LHCN-M2 (cell line): ENCODE results near the gene THSD7A. TPM values are rescaled to one million over a fixed set of nuclear protein-coding genes. Genes with fewer than 3 reads are reported as not detected.

ENCODE experiments used
- DNase-seq: peaks from one replicate; pipeline ENCODE4 v3.0.0-alpha.2; 2012; ENCODE audit warnings: low read depth
- total RNA-seq: library from RNA; depleted of rRNA; stranded (reverse); fragments of >200 nt; gene quantifications from 2 replicates; pipeline ENCODE4 v1.2.3, GENCODE V29; 2014

Gene THSD7A
- total RNA-seq, 1 experiment from 2014 or later = under 0.01 TPM

DNA sequence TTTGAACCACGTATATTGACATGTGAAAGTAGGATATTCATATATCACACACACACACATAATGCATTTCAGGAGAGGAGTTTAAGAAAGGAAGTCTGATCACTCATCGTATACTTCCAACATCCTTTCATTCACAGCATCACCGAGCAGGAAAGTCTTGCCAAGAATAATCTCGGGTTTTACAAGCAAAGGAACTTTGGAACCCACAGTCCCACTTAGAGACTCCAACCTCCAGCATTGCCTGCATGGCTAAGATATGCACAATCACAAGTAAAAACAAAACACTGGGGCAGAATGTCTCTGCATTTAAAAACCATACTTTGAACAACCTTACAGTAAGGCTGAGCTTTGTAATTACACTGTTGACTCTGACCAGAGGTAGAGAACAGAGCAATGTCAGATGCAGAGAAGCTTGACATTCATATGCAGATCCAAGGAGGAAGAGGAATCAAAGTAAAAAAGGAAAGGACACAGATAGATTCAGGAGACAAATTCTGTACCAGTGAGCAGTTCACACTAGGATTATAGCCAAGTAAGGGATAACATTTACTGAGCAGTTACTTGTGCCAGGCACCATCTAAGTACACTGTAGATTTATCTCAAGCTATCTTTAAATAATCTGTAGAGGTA lies 14.8 kb downstream of the THSD7A start:
- no peak for DNase-seq

DNA sequence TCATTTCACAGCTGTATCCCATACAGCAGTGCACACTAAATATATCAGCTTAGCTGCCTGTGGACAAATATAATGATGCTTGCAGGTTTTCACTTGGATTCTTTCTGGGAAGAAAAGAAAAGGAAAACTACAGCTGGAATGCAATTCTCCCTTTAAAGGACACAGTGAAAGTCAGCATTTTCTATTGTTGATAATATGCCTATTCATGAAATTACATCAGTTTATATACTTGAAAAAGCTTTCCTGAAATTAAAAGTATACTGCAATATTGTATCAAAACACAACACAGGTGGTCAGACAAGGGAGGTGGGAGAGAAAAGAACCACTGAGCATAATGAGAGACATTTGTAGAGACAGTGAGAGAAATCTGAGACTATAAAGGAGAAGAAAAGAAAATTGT lies 20.3 kb downstream of the THSD7A start:
- DNase-seq = no peak

DNA sequence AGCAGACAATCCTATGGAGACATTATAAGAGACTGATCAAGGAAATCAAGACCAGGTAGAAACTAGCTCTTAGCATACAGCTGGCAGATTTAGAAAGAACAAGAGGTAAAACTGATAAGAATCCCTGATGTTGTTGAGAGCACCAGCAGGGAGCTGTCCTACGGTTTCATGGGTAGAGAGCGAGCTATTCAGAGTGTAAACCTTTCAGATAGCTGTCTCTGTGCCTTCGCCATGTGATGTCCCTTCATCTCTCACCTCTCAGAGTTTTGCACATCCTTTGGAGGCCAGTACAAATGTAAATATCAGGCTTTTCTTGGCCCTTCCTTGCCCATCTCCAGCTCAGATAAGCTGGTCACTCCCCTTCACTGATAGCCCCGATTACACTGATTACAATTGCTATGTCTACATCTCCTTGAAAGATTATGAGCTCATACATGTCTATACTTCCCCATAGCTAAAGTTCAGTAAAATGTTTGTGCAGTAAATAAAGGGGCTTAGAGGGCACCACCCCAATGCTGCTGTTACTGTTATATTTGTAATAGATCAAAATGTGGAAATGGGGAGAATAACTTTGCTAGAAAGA lies 21.9 kb downstream of the THSD7A start:
- no peak for DNase-seq

DNA sequence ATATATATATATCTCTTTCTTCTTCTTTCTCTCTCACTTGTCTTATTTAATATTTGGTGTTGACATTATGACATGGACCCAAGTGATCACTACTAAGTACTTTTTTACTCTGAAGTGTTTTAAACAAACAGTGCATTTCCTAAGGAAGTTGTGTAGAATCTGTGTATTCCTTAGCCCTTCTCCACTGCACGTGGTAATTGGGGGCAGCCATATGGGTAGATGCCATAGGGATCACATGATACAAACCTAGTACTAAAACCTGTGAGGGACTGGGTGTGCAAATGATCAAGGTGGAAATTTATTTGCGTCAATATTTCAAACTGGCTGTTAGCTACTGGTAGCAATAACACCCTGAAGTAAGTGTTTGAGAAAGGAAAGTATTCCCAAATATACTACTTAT lies 25.0 kb downstream of the THSD7A start:
- no peak for DNase-seq

DNA sequence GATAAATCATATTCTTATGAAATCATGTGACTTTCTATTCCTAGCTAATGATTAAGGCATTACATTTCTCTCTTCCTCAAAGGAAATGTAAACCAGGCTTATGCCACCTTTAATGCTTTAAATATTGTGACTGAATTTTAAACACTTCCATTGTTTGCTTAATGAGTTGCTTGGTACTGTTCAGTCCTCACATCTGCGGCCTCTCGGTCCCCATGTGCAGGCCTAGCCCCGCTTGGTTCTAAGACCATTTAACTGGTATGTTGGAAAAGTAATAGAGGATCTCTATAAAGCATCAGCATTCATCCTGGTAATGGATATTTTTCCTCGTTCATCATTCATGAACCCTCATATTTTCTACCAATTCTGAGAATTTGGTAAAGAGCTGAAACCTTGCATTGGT lies 27.4 kb downstream of the THSD7A start:
- no peak for DNase-seq

DNA sequence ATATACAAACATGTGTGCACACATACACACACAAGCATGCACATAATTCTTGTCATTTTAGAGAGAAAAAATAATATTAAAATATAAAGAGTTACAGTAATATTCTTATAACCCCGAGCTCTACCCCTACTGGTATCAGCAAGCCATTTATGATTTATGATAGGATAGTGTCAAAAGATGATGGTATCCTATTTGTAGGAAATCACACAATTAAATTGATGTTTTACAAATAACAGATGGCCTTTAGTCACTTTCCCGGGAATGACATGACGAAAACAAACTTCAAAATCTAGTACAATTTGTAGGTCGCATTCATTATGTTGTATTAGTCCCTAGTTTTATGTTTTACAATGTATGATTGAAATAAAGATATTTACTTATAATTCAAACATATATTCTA lies 36.8 kb downstream of the THSD7A start:
- DNase-seq = no peak

DNA sequence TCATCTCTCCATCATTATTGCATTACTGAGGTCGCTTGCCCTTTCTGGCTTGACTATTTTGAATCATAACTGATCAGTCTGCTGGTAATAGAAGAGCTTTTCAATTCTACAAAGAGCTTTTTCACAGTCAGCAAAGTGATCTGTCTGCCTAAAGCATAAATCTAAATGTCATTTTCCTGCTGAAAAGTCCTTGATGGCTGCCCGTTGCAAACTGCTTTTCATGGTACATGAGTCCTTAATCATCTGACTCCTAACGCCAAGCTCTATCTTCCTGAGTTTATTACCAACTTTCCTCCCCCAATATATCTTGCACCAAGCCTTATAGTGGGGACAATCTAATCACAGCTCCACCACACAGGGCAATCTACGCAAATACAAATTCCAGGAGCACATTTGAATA lies 39.8 kb downstream of the THSD7A start:
- DNase-seq = no peak

DNA sequence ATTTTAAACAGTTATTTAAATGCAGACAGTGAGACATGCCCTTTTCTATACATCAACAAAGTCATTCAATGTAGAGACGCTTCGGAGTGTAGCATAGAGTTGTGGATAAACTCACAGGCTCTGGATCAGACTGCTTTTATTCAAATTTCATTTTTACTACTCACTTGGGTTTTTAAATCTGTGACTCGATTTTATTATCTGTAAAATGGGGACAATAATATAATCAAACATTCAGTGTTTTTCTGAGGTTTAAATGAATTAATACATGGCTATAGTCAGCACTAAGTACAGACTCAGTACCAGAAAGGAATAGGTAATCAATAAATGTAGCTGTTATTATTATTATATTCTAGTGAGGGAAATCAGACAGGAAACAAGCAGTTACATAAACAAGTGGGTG lies 43.4 kb downstream of the THSD7A start:
- DNase-seq = no peak

DNA sequence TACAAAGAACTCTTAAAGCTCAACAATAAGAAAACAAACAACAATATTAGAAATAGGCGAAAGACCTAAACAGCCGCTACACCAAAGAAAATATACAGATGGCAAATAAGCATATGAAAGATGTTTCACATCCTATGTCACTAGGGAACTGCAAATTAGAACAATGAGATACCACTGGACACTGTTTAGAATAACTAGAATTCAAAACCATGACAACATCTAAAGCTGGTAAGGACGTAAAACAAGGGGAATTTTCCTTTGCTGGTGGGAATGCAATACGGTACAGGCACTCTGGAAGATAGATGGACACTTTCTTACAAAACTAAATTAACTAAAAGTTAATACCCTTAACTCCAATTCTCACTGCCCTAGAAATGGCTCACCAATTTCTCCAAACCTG lies 44.5 kb downstream of the THSD7A start:
- no peak for DNase-seq

DNA sequence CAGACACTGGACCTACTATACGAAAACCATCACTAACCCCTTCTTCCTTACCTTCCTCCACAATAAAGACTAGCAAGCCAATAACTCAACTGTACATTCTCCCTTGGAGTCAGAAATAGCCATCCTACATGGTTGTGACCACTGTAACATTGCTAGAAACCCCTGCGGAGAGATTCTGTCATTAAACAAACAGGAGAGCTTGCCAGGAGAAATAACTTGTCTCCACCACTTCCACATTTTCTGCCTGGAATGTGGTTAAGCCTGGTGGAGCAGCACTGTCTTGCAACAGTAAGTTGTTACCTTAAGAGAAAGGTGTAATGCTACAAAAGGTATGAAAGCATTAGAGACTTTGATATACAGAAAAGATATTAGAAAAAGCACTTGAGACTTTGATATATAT lies 45.8 kb downstream of the THSD7A start:
- no peak for DNase-seq

DNA sequence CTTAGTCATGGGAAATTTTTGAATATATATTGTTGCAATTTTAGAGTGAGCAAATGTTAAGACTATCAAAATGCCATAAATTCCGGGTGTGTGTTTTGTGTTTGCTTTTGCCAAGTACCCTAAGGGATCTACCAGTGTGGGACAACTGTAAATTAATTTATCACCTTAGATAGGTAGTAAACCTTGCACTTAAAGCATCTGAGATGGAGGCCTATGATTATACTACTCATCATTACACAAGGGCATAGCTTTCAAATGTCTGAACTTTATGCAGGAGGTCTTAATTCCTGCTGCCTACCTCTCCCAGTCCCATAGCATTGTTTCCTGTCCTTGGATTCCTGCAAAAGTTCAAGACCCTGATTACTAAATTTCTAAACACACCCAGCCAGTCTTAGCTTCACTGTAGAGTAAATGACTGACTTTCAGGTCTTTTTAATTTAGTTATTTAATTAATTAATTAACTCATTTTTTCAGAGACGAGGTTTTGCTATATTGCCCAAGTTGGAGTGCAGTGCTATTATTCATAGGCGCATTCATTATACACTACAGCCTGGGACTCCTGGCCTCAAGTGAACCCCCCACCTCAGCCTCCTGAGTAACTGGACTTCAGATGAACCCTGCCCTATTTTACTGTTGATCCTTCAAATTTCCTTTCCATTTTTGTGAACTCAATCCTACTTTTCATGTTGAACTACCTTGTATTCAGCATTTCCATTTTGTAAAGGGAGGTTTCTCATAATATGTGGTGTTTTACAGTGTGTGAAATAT lies 47.0 kb downstream of the THSD7A start:
- no peak for DNase-seq

DNA sequence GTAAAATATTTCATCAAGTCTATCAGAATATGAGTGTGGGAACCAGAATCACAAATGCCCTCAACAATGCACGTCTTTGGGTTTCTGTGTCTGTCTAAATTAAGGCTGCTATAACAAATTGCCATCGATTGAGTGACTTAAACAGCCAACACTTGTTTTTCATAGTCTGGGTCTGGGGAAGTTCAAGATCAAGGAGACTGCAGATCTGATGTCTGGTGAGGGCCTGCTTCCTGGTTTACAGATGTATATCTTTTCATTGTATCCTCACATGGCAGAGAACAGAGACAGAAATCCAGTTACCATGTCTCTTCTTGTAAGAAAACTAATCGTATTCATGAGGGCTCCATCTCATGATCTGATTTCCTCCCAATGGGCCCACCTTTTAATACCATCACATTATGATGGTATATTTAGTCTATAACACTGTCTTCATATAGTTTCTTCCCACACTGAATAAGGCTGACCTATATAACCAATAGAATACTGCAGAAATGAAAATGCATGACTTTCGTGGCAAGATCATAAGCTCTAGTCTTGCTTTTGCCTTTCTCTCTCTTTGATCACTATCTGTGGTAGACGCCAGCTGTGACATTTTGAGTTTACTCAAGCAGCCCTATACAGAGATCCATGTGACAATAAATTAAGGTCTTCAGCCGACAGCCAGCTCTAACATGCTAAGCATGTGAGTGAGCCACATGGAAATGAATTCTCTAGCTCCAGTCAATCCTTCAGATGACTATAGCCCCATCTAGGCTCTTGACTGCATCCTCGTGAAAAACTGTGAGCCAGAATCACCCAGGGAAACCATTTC lies 51.9 kb downstream of the THSD7A start:
- no peak for DNase-seq

DNA sequence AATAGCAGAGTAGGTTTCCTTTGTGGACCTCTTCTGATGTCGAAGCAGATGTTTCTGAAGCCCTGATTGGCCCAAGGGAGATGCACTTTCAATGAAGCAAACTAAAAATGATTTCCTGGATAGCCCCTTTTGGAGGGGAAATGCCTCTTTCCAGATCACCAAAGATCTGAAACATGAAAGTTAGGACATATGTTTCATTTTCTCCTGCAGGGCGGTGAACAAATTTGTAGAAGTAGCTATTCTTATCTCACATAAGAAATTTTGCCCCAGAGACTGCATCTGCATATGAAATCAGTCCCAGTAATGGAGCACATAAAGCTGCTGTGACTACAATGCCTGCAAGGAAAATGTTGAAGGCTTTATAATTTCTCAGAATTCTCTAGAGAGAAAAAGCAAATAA lies 56.0 kb downstream of the THSD7A start:
- no peak for DNase-seq

DNA sequence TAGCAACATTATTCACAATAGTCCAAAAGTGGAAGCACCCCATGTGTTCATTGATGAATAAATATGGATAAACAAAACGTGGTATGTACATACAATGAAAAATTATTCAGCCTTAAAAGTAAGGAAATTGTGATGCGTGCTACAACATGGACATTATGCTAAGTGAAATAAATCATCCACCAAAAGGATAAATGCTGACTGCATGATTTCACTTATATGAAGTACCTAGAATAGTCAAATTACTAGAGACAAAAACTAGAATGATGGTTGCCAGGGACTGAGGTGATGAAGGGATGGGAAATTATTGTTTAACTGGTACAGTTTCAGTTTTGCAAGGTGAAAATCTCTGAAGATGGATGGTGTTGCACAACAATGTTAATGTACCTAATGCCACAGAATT lies 56.6 kb downstream of the THSD7A start:
- DNase-seq = no peak

DNA sequence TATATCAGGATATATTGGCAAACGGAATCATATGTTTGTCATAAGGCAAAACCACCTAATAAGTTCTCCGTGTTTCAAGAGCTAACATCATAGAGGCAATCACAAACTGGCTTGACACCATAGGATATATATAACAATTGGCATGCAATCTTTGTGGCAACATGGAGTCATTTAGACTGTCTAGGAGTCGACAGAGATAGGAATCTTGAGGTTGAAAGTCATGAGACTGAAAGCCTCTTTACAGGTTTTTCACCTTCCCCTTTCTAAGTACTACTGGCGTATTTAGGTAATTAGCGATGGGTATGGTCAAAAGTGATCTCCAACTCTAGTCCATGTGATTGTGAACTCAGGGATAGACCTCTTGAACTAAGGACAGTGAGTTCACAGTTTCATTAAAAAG lies 63.7 kb downstream of the THSD7A start:
- no peak for DNase-seq

DNA sequence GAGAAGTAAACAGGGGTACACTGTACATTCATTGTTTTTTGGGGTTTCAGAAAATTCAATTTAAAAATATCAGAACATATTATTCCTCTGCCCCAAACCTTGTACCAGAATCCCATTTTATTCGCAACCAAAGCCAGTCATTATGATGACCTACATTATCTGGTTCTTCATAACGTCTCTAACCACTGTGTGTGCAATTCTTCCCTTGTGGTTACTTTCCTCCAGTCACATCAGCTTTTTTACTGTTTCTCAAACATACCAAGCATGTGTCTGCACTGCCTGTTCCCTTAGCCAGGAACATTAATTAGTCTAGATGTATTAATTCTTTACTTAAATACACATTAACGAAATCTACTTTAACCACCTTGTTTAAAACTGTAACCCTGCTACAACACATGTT lies 64.8 kb downstream of the THSD7A start:
- DNase-seq = no peak

DNA sequence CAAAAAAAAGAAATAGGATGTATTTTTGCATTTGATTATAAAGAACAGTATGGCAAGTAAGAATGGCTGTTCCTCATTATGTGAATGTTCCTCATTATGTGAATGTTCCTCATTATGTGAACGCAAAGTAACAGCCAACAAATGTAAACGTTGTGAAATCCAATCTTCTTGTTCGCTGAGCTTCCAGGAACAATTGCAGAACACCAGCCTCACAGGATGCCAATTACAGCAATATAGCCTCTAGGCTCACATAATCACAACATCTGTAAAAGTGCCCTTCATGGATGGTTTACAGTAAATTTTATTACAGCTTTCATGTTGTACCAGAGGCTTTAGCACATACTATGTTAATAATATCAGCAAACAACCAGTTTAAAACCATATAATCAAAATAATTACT lies 71.6 kb downstream of the THSD7A start:
- no peak for DNase-seq

DNA sequence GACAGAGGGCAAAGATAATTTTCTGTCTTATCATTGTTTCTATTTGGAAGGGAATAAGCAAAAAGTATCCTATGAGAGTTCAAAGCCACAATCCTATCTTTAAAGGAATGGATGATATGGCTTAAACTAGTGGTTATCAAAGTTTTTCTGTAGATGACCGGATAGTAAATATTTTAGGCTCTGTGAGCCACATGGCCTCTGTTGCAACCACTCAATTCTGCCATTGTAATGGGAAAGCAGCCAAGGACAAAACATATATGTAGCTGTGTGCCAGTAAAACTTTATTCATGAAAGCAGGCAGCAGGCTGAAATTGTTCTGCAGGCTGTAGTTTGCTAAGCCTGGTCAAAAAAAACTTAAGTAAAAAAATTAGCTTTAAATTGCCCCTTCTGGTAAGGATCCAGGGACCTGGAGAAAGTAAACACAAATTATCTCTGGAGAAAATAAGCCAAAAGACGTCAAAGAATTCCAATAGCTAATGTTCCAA lies 73.3 kb downstream of the THSD7A start:
- no peak for DNase-seq

DNA sequence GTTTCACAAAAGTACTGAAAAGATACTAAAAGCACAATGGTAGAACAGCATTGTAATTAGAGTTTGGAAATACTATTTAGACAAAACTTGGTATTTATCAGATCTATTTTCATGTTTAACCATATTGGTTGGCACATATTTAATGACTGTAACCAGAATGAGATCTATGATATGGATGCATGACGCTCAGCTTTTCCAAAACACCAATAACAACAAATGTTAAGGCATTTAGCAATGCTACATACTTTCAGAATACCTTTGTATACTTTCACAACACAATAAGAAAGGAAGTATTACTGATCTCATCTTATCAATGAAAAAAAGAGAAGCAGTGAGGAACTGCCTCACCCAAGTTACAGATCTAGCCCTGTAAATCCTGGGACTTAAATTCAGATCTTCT lies 74.8 kb downstream of the THSD7A start:
- DNase-seq = no peak

DNA sequence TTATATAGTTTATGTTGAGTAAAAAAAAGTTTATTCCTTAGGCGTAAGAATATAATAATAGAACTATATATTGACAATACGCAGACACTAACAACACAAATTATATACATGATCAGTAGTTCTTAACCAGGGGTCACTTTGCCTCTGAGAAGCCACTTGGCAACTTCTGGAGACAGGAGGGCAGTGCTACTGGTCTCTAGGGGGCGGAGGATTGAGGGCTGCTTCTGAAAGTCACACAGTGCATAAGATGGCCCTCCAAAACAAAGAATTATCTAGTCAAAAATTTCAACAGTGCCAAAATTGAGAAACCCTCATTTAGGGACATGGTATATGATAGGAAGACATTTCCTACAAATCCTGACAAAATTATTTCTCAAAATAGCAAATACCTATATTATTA lies 77.1 kb downstream of the THSD7A start:
- DNase-seq = no peak

DNA sequence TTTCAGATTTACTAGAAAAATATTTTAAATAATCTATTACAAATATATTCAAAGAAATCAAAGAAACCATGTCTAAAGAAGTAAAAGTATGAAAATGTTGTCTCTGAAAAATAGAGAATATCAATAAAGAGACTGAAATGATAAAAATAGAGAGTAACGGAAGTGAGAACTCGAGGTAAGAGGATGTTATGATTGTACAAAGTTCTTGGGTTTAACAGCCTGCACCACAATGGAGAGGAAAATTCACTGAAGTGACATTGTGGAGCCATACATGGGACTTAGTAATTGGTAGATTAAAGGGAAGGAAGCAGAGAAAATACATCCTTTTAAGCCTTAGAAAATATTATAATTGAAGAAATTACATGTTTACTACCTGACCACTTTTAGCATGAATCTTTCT lies 77.9 kb downstream of the THSD7A start:
- no peak for DNase-seq

DNA sequence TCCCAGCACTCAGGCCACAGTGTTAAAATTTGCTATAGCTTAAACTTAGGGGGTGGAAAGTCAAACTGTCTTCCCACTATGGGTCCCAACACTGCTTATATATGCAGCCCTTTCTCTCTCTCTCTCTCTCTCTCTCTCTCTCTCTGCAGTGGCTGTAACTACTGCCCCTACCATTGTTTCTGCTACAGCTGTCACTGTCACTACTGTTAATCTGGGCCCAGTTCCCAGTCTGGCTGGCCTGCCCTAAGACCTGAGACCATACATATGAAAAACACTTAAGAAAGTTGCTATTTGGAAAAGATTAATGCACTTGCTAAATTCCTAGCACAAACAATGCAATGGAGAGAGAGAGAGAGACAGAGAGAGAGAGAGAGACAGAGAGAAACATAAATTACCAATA lies 78.6 kb downstream of the THSD7A start:
- no peak for DNase-seq
